ENCODE data around the gene BLTP1.

The BLTP1 gene

GRCh38 chr4:122170775-122171174, 18.6 kb downstream of the BLTP1 start:
- DNase-seq, result no peak

- no peak for DNase-seq
These were observed 19.2 kb downstream of the BLTP1 start for GRCh38 chr4:122171323-122171722.

GRCh38 chr4:122172266-122172665, 20.1 kb downstream of the BLTP1 start:
- DNase-seq, result no peak

DNA sequence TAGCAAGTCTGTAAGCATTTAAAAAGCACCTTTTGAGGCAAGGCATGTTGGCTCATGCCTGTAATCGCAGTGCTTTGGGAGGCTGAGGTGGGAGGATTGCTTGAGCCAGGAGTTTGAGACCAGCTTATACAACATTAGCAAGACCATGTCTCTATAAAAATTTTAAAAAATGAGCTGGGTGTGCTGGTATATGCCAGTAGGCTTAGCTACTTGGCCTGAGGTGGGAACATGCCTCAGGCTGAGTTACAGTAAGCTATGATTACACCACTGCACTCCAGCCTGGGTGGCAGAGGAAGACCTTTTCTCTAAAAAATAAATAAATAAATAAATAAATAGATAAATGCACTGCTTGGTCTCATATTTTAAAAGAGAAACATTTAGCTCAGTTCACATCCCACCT, 26.8 kb downstream of the BLTP1 start:
- DNase-seq, result no peak

DNA sequence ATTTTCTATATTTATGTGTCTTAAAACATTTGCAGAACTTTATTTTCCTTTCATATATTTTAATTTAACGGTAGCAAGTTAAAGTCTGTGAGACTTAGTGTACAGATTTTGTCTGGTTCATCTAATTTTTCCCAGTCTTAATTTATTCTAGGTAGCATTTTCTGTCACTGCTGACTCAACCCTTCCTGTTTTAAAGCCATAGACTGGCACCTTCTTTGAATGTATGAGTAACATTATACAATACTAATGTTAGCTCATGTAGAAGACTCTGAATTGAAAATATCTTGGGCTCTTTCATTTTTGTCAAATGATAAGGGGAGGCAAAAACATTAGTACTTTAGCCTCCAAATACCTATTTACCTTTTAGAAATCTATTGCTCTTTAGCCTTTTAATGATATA, 43.6 kb downstream of the BLTP1 start:
- DNase-seq, result no peak

Data from T-helper 2 cell (primary cell).